ENCODE measurements around the gene SLC44A4. TPM values are rescaled to one million over a fixed set of nuclear protein-coding genes. Genes with fewer than 3 reads are reported as not detected.

The SLC44A4 gene
- total RNA-seq, 1 donor from 2014 or later: 0.23 TPM

- Histone ChIP-seq H4K20me1 (ENCODE audit: insufficient read depth, low read length) (no peaks in the 10 kb centered on the region), H3K27ac (ENCODE audit: low read depth, low read length) (no peak overlapping the region), H3K4me1 (ENCODE audit: insufficient read depth, low read length) (no peaks in the 10 kb centered on the region), H3K27me3 (ENCODE audit: insufficient read depth, low read length) (no peaks in the 10 kb centered on the region), H3K4me2 (ENCODE audit: low read length) (no peak overlapping the region), H3K36me3 (ENCODE audit: insufficient read depth, low read length) (peaks cover 16% of the 10 kb centered on the region), H2AFZ (ENCODE audit: low read depth, low read length) (no peak overlapping the region), H3K79me2 (ENCODE audit: insufficient read depth, low read length) (no peaks in the 10 kb centered on the region), H3K9ac (ENCODE audit: low read length) (no peak overlapping the region), H3K4me3 (ENCODE audit: insufficient read depth, low read depth, low read length) (no peak overlapping the region), H3K9me3 (ENCODE audit: insufficient read depth, low read depth, low read length) (no peaks in the 10 kb centered on the region)
- TF ChIP-seq CTCF (IDR thresholded peaks at IDR 0.05; ENCODE audit: insufficient read depth, low read depth, low read length) (no peak), EZH2 (IDR thresholded peaks at IDR 0.05; ENCODE audit: insufficient read depth, low read length) (no peak)
- Mint-ChIP-seq H3K4me1 (ENCODE audit: low read depth, unreplicated experiment) (peaks cover 2% of the 10 kb centered on the region), H3K27me3 (ENCODE audit: low read depth, unreplicated experiment) (no peaks in the 10 kb centered on the region), H3K9me3 (ENCODE audit: unreplicated experiment) (no peaks in the 10 kb centered on the region), H3K27ac (ENCODE audit: unreplicated experiment) (no peak overlapping the region), H3K4me3 (ENCODE audit: unreplicated experiment) (no peak overlapping the region), H3K36me3 (ENCODE audit: low read depth, unreplicated experiment) (peaks cover 26% of the 10 kb centered on the region)
- DNase-seq (ENCODE audit: low read depth) (no peak), FAIRE-seq (no peak)
Measured at GRCh38 chr6:31889331-31889972, 10.7 kb upstream of the SLC44A4 start.

- no peaks in the 10 kb centered on the region for H3K79me2 ChIP-seq (ENCODE audit: insufficient read depth, low read length)
- no peak overlapping the region for H3K4me2 ChIP-seq (ENCODE audit: low read length)
- no peaks in the 10 kb centered on the region for H3K4me1 ChIP-seq (ENCODE audit: insufficient read depth, low read length)
- Mint-ChIP-seq H3K27me3 (ENCODE audit: low read depth, unreplicated experiment) (no peaks in the 10 kb centered on the region), H3K4me1 (ENCODE audit: low read depth, unreplicated experiment) (peaks cover 2% of the 10 kb centered on the region), H3K9me3 (ENCODE audit: unreplicated experiment) (no peaks in the 10 kb centered on the region), H3K4me3 (ENCODE audit: unreplicated experiment) (no peak overlapping the region), H3K36me3 (ENCODE audit: low read depth, unreplicated experiment) (peaks cover 30% of the 10 kb centered on the region), H3K27ac (ENCODE audit: unreplicated experiment) (no peak overlapping the region)
- no peak overlapping the region for H3K9ac ChIP-seq (ENCODE audit: low read length)
- H2AFZ ChIP-seq (ENCODE audit: low read depth, low read length): no peak overlapping the region
- H3K27me3 ChIP-seq (ENCODE audit: insufficient read depth, low read length): no peaks in the 10 kb centered on the region
- H3K36me3 ChIP-seq (ENCODE audit: insufficient read depth, low read length): peaks cover 18% of the 10 kb centered on the region
- no peak overlapping the region for H3K4me3 ChIP-seq (ENCODE audit: insufficient read depth, low read depth, low read length)
- H4K20me1 ChIP-seq (ENCODE audit: insufficient read depth, low read length): no peaks in the 10 kb centered on the region
- H3K9me3 ChIP-seq (ENCODE audit: insufficient read depth, low read depth, low read length): no peaks in the 10 kb centered on the region
- H3K27ac ChIP-seq (ENCODE audit: low read depth, low read length): no peak overlapping the region
- FAIRE-seq: no peak
- TF ChIP-seq CTCF (IDR thresholded peaks at IDR 0.05; ENCODE audit: insufficient read depth, low read depth, low read length) (peak; percentile 45), EZH2 (IDR thresholded peaks at IDR 0.05; ENCODE audit: insufficient read depth, low read length) (no peak)
- no peak for DNase-seq (ENCODE audit: low read depth)
Measured at GRCh38 chr6:31888276-31889258, 9.8 kb upstream of the SLC44A4 start.

Data from astrocyte (in vitro differentiated cells and primary cell).